A673 (cell line): Measurements from ENCODE around the gene GART. TPM values are rescaled to one million over a fixed set of nuclear protein-coding genes. Genes with fewer than 3 reads are reported as not detected.

Experiments used
- Bru-seq: library from RNA; stranded (reverse); fragments of 400-500 nt; gene quantifications from one replicate; lab custom pipeline; 2021; lab: Mats Ljungman, UMichigan
- BruChase-seq, 2 experiments: library from RNA; stranded (reverse); fragments of 400-500 nt; gene quantifications; one replicate each; lab custom pipeline; 2021; lab: Mats Ljungman, UMichigan
- BruUV-seq: library from RNA; stranded (reverse); fragments of 400-500 nt; replicated peaks from 2 replicates; lab custom pipeline; 2021; lab: Mats Ljungman, UMichigan
- CTCF ChIA-PET: fragments of 300-600 bp; sonication (Branson Sonifier 250); formaldehyde crosslinking; loops from one replicate; lab custom pipeline; 2022; ENCODE audit warnings: antibody characterized with exemption; lab: Charles Lee
- POLR2A ChIA-PET: fragments of 300-600 bp; sonication (Branson Sonifier 250); formaldehyde crosslinking; loops from one replicate; lab custom pipeline; 2022; ENCODE audit warnings: antibody characterized with exemption; ENCODE audit not compliant: low non-redundant PET; lab: Charles Lee
- DNase-seq: peaks from one replicate; pipeline ENCODE4 v3.0.0-alpha.2; 2015; ENCODE audit warnings: low spot score
- H3K27ac ChIP-seq: fragments of 200-600 bp; sonication (generic); 2 replicates; pipeline ENCODE4 v1.5.1; 2016; ENCODE audit warnings: mixed run types, low read depth, mild to moderate bottlenecking, mixed read lengths, antibody characterized with exemption, low read length; ENCODE audit not compliant: poor library complexity, severe bottlenecking
- H3K27me3 ChIP-seq: fragments of 200-600 bp; sonication (generic); replicated peaks from 2 replicates; pipeline ENCODE4 v1.6.1; 2017; ENCODE audit warnings: mixed run types, low read depth, mild to moderate bottlenecking, mixed read lengths, antibody characterized with exemption, low read length; ENCODE audit not compliant: insufficient read depth, poor library complexity
- H3K36me3 ChIP-seq: fragments of 200-600 bp; sonication (generic); 2 replicates; pipeline ENCODE4 v1.6.1; 2016; ENCODE audit warnings: mixed run types, mild to moderate bottlenecking, mixed read lengths, antibody characterized with exemption, low read length; ENCODE audit not compliant: insufficient read depth, poor library complexity, severe bottlenecking
- H3K4me1 ChIP-seq: fragments of 200-600 bp; sonication (generic); 2 replicates; pipeline ENCODE4 v1.6.1; 2017; ENCODE audit warnings: mixed run types, mild to moderate bottlenecking, mixed read lengths, antibody characterized with exemption, low read length; ENCODE audit not compliant: insufficient read depth, poor library complexity, severe bottlenecking
- H3K4me3 ChIP-seq: fragments of 200-600 bp; sonication (generic); 2 replicates; pipeline ENCODE4 v1.5.1; 2016; ENCODE audit warnings: low read depth, mixed run types, mild to moderate bottlenecking, mixed read lengths, low read length; ENCODE audit not compliant: poor library complexity, severe bottlenecking
- H3K9me3 ChIP-seq: fragments of 200-600 bp; sonication (generic); 2 replicates; pipeline ENCODE4 v1.6.1; 2016; ENCODE audit warnings: mixed run types, low read depth, mild to moderate bottlenecking, mixed read lengths, antibody characterized with exemption, low read length; ENCODE audit not compliant: poor library complexity, severe bottlenecking
- EZH2 ChIP-seq: fragments of 200-600 bp; sonication (generic); IDR thresholded peaks from 2 replicates; pipeline ENCODE4 v1.6.1; 2017; ENCODE audit warnings: borderline replicate concordance, low read depth, mild to moderate bottlenecking, mixed read lengths, antibody characterized with exemption, low read length; ENCODE audit not compliant: poor library complexity, severe bottlenecking
- intact Hi-C: fragments of 100-400 bp; cut with micrococcal nuclease; formaldehyde crosslinking; loops from one replicate; pipeline ENCODE4 v1.10.0; 2022; ENCODE audit not compliant: unreplicated experiment
- long read RNA-seq: library from polyadenylated mRNA; stranded (forward); transcript quantifications from one replicate; pipeline ENCODE4 v2.0.0, GENCODE V29; 2022
- total RNA-seq: library from RNA; stranded (reverse); gene quantifications from 2 replicates; pipeline ENCODE4 v1.2.3, GENCODE V29; 2021
- TF ChIP-seq, protein P1 (sequence below): fragments of 300-800, 200-600 bp; sonication (generic); conservative IDR thresholded peaks from 2 replicates; pipeline ENCODE4 v1.5.1; 2017; ENCODE audit warnings: low read depth, mild to moderate bottlenecking, antibody characterized with exemption, low read length, moderate library complexity, mixed read lengths

GART gene
- total RNA-seq = 205 and 210 TPM in 2 replicates
- percentile 91 among the genes with signal in this experiment for Bru-seq, nascent RNA
- percentile 92 among the genes with signal in this experiment for BruChase-seq, experiment 1, labeled RNA remaining after a 2-hour chase
- percentile 95 among the genes with signal in this experiment for BruChase-seq, experiment 2, labeled RNA remaining after a 6-hour chase
- long read RNA-seq, transcript GART-203 (22 exons, 3,341 nt) = major isoform, 233 of 479 reads
- long read RNA-seq, transcript GART-201 (11 exons, 2,149 nt) = minor isoform, 129 of 479 reads
- long read RNA-seq, partial matches to known transcripts = 51 of 479 reads
- long read RNA-seq, other reads (novel, unspliced or antisense) = 65 of 479 reads

DNA sequence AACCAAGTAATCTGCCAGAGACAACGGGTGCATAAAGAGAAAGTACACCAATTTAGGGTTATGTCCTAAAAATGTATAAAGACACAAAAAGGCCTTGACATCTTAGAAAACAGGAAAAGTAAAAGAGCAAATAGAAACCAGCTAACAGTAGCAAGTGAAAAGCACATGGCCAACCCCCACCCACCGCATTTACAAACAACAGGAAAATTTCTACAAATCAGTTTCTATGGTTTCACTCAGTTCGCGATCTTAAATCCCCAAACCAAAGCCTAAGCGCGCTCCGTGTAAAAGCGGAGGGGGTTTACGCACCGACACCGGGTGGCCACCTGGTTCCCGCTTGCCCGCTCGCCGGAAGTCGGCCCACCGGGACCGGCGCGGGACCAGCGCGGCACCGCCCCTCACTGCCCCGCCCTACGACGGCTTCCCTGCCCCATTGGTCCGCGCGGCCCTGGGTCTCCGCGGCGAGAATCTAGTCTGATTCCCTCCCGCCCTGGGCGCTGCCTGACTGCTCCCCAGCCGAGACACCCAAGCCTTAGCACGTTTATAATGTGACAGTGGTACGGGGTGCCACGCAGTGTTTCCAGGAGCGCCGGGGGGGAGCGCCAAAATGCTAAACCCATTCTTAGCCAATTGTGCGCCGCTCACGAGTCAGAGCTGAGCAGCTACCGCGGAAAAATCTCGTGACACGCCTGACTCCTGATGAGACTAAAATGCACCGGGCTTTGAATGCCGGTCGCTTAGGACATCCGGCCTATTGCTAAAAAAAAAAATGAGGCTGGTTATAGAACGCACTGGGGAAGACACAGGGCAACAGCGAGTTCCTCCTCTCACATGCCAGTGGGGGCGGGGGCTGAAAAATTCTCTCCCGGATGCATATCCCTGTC is at the start of gene GART:
TSS of gene GART (minus strand) at position 362 of the 884 bp plus-strand sequence. CDS start 2,802 bp downstream, outside the sequence.
- no TSS peak for BruUV-seq
- Histone ChIP-seq H3K27me3 (no peaks in the 10 kb centered on the region), H3K9me3 (no peaks in the 10 kb centered on the region), H3K4me1 (peaks cover 20% of the 10 kb centered on the region), H3K36me3 (peaks cover 46% of the 10 kb centered on the region), H3K27ac (peak within 1 kb of the TSS; percentile 98), H3K4me3 (peak within 1 kb of the TSS; percentile 59)
- POLR2A ChIA-PET = interaction anchor here (0.6 to 0.7 kb wide), 2 partner anchors 100 to 771 kb away, joined by 5 to 13 read pairs; partner anchors contain the start of genes ITSN1 and PAXBP1
- TF ChIP-seq, protein P1, sequence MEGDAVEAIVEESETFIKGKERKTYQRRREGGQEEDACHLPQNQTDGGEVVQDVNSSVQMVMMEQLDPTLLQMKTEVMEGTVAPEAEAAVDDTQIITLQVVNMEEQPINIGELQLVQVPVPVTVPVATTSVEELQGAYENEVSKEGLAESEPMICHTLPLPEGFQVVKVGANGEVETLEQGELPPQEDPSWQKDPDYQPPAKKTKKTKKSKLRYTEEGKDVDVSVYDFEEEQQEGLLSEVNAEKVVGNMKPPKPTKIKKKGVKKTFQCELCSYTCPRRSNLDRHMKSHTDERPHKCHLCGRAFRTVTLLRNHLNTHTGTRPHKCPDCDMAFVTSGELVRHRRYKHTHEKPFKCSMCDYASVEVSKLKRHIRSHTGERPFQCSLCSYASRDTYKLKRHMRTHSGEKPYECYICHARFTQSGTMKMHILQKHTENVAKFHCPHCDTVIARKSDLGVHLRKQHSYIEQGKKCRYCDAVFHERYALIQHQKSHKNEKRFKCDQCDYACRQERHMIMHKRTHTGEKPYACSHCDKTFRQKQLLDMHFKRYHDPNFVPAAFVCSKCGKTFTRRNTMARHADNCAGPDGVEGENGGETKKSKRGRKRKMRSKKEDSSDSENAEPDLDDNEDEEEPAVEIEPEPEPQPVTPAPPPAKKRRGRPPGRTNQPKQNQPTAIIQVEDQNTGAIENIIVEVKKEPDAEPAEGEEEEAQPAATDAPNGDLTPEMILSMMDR = no peak
- no peak for TF ChIP-seq EZH2
- CTCF ChIA-PET = no interaction called here
- intact Hi-C loops = loop anchor here (5.0 kb wide), 1 partner anchor 45 kb away; the partner anchor contains the start of gene DONSON
- DNase-seq = peak; percentile 90

DNA sequence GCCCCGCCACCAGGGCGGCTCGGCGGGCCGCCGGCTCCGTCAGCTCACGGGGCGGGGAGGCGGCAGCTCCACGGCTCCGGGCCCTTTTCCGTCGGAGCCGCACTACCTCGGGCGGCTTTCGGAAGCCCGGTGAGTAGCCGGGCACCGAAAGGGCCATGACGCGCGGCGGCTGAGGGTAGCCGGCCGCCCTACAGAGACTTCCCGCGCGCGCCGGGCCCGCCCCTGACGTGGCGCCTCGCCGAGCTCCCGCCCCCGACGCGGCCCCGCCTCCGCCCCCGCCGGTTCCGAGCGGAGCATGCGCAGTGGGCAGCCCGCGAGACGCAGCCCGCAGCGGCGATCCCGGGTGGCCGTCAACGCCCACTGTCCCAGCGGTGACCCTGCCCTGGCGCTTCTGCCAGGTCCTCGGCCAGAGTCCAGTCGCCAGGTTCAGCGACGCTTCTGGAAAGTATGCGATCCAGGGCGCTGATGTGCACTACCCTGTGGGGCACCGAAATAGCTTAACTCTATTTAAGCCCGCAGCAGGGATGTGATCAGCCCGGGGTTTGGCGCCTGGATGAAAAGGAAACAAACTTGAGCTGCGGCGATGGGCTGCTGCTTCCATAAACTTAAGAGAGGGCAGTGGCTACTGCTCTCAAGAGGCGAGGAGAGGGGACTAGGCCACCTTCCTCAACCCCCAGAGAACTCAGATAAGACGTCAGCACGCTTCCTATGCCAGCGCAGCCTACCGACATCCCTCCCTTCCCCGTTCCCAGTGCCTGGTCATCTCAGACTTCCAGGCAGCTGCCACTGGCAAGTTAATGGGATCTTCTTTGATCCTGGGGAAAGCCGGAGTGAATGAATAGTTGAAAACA is 46.8 kb upstream of the GART start, which contains the start of gene DONSON:
TSS of gene DONSON (minus strand) at position 200 of the 851 bp plus-strand sequence. CDS start at position 157, 43 bp downstream.
- POLR2A ChIA-PET = no interaction called here
- H3K27ac ChIP-seq = peak within 1 kb of the TSS; percentile 96
- H3K27me3 ChIP-seq = no peaks in the 10 kb centered on the region
- intact Hi-C loops = loop anchor here (5.0 kb wide), 1 partner anchor 46 kb away; the partner anchor contains the start of genes GART and SON
- peaks cover 26% of the 10 kb centered on the region for H3K36me3 ChIP-seq
- DNase-seq = peak; percentile 87
- CTCF ChIA-PET = interaction anchor here (0.5 to 1.7 kb wide), 5 partner anchors 17 to 68 kb away, joined by 3 to 13 read pairs (median 4); no protein-coding TSS in a partner anchor
- peaks cover 8% of the 10 kb centered on the region for H3K4me1 ChIP-seq
- peak within 1 kb of the TSS; percentile 98 for H3K4me3 ChIP-seq
- TF ChIP-seq, protein P1 = no peak
- TF ChIP-seq EZH2 = no peak
- no peaks in the 10 kb centered on the region for H3K9me3 ChIP-seq
- BruUV-seq = no TSS peak
